ENCODE data around the gene RPUSD3.
A peak's percentile ranks its signal among the peaks of the same experiment; 100 is the strongest.

RPUSD3 gene

DNA sequence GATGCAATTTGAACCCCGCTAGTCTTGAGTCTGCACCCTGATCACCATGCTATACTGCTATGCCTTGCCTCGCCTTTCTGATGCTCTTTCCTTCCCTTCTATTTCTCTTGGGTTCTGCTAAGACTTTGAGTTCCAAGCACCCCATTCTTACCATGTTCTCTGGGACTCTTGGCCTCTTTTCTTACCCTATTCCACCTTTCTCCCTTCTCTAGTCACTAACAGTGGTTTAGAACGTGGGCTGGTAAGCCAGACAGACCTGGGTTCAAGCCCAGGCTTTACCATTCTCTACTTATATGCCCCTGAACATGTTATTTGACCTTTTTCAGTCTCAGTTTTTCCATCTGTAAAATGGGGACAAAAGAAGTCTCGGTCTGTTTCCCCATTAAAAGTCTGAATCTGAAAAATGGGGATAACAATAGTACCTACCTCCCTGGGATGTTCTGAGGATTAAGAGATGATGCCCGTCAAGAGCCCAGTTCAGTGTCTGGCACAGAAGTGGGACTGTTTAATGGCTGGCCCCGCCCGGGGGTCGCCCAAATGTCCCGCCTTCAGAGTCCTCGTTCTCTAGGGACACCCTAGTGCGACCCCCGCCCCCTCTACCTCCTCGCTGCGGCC, 51.9 kb downstream of the RPUSD3 start:
- TF ChIP-seq REST (IDR thresholded peaks at IDR 0.05; ENCODE audit: low read depth) (no peak), ZBTB7A (IDR thresholded peaks at IDR 0.05; ENCODE audit: low read depth) (peak; percentile 96)

DNA sequence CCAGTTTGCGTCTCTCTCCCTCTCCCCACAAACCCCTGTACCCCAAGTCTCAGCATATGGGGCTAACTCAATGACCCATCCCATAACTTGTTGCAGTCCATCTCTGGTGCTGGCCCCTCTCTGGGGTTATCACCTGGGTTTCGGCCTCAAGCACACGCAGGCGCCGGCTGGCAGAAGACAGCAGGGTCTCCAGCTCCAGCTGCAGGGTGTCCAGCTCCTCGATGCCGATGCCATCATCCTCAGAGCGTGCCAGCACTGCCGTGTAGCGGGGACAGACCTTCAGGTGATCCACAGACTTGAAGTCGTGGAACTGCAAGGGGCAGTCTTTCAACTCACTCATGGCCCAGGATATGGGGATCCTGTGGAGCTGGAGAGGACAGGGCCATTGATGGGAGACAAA, 52.7 kb downstream of the RPUSD3 start:
- no peak for TF ChIP-seq CREB1 (IDR thresholded peaks at IDR 0.05; ENCODE audit: low read depth)
- TF ChIP-seq TAF1 (IDR thresholded peaks at IDR 0.05; ENCODE audit: low read depth): no peak
